HepG2 (cell line): ENCODE measurements around the gene SEC14L6. TPM values are rescaled to one million over a fixed set of nuclear protein-coding genes. Genes with fewer than 3 reads are reported as not detected.

Experiments
- CBX5 ChIP-seq: sonication (generic); formaldehyde crosslinking; IDR thresholded peaks from 2 replicates; pipeline ENCODE4 v1.4.0; 2020; ENCODE audit warnings: missing genetic modification reagents, borderline replicate concordance
- ERF ChIP-seq: IDR thresholded peaks from 2 replicates; pipeline ENCODE4 v1.6.1; 2018; ENCODE audit warnings: missing biosample characterization, missing genetic modification reagents
- ESRRA ChIP-seq: sonication (generic); formaldehyde crosslinking; IDR thresholded peaks from 2 replicates; pipeline ENCODE4 v1.5.1; 2020; ENCODE audit warnings: mild to moderate bottlenecking, low read depth, missing genetic modification reagents
- GABPA ChIP-seq, 2 experiments: IDR thresholded peaks; 2 replicates each; pipeline ENCODE4 v1.6.1; 2011 to 2016; ENCODE audit warnings: low read depth in 2 of 2, low read length in 1 of 2, missing biosample characterization in 1 of 2, missing genetic modification characterization in 1 of 2
- ISX ChIP-seq: sonication (generic); formaldehyde crosslinking; conservative IDR thresholded peaks from 2 replicates; pipeline ENCODE4 v1.5.0; 2020; ENCODE audit warnings: missing genetic modification reagents
- KDM4B ChIP-seq: sonication (generic); formaldehyde crosslinking; IDR thresholded peaks from 2 replicates; pipeline ENCODE4 v1.4.0; 2020; ENCODE audit warnings: missing genetic modification reagents
- MEIS1 ChIP-seq: sonication (generic); formaldehyde crosslinking; IDR thresholded peaks from 2 replicates; pipeline ENCODE4 v1.9.0; 2021; ENCODE audit warnings: mild to moderate bottlenecking, missing genetic modification reagents, moderate library complexity, borderline replicate concordance
- NPAS2 ChIP-seq: sonication (generic); formaldehyde crosslinking; IDR thresholded peaks from 2 replicates; pipeline ENCODE4 v1.8.0; 2022; ENCODE audit warnings: mild to moderate bottlenecking, missing genetic modification reagents, borderline replicate concordance
- SOX6 ChIP-seq, 2 experiments: fragments of 450-650 bp in 1 of 2; sonication (generic) in 1 of 2; formaldehyde crosslinking in 1 of 2; IDR thresholded peaks; 2 replicates each; pipeline versions ENCODE4 v1.4.0 to v1.6.1; 2017 to 2020; ENCODE audit warnings: antibody characterized with exemption in 1 of 2, mild to moderate bottlenecking in 1 of 2, missing genetic modification reagents in 1 of 2
- ZBTB46 ChIP-seq: sonication (generic); formaldehyde crosslinking; IDR thresholded peaks from 2 replicates; pipeline ENCODE4 v1.4.0; 2020; ENCODE audit warnings: mild to moderate bottlenecking, missing genetic modification reagents, borderline replicate concordance
- ZNF143 ChIP-seq: sonication (generic); formaldehyde crosslinking; IDR thresholded peaks from 2 replicates; pipeline ENCODE4 v1.4.0; 2020; ENCODE audit warnings: missing genetic modification reagents
- ZNF33B ChIP-seq: sonication (generic); formaldehyde crosslinking; IDR thresholded peaks from 2 replicates; pipeline ENCODE4 v1.5.1; 2020; ENCODE audit warnings: mild to moderate bottlenecking, missing genetic modification reagents
- ZNF510 ChIP-seq: sonication (generic); formaldehyde crosslinking; IDR thresholded peaks from 2 replicates; pipeline ENCODE4 v1.4.0; 2020; ENCODE audit warnings: low read depth, mild to moderate bottlenecking, missing genetic modification reagents
- polyA plus RNA-seq, 8 experiments: library from polyadenylated mRNA; depleted of rRNA in 3 of 8; stranded (reverse) in 7 of 8; unstranded in 1 of 8; fragments of >200 nt; fragmentation: Illumina TruSeq in 4 of 8; extraction: Trizol in 4 of 8; gene quantifications; 2 replicates each; pipeline versions ENCODE4 v1.2.1 to v1.2.3, GENCODE V29; 2011 to 2016; ENCODE audit warnings: low read depth in 4 of 8, missing spikeins in 1 of 8, mixed read lengths in 1 of 8; ENCODE audit not compliant: insufficient read depth in 1 of 8
- total RNA-seq, 5 experiments: library from RNA; depleted of rRNA; stranded (reverse); fragments of >200 nt; fragmentation: Illumina TruSeq; extraction: Trizol; gene quantifications; 2 replicates each; pipeline ENCODE4 v1.2.3, GENCODE V29; 2016; ENCODE audit warnings: low read depth in 1 of 5
- TF ChIP-seq, protein P1 (sequence below): IDR thresholded peaks from 2 replicates; pipeline ENCODE4 v1.4.0; 2020; ENCODE audit warnings: mild to moderate bottlenecking, missing genetic modification reagents
- TF ChIP-seq, protein P2 (sequence below): sonication (generic); formaldehyde crosslinking; conservative IDR thresholded peaks from 2 replicates; pipeline ENCODE4 v1.4.0; 2020; ENCODE audit warnings: mild to moderate bottlenecking, missing genetic modification reagents, moderate library complexity
- TF ChIP-seq, protein P3 (sequence below): sonication (generic); formaldehyde crosslinking; conservative IDR thresholded peaks from 2 replicates; pipeline ENCODE4 v1.4.0; 2020; ENCODE audit warnings: missing genetic modification reagents

SEC14L6 gene
- total and polyA plus RNA-seq, 2 of the 13 experiments (the other 11 are each of a cell fraction or from before 2014, with no cell fraction given) = 0.09 to 9.3 TPM

- TF ChIP-seq ZNF33B (CRISPR knock-in tag) (peak; percentile 52; the same call in 1 of the 2 replicates), ZNF143 (CRISPR knock-in tag) (peak; percentile 99), ZBTB46 (no peak), MEIS1 (CRISPR knock-in tag) (no peak), ISX (no peak), NPAS2 (CRISPR knock-in tag) (no peak), ERF (CRISPR knock-in tag) (0 out of 2 replicates have a peak, but pooled peaks have one; percentile 19), ZNF510 (CRISPR knock-in tag) (0 out of 2 replicates have a peak, but pooled peaks have one; percentile 48), SOX6 (IDR thresholded peaks at IDR 0.05) (no peak), SOX6 (CRISPR knock-in tag; IDR thresholded peaks at IDR 0.05) (peak; percentile 65), KDM4B (CRISPR knock-in tag) (no peak), CBX5 (CRISPR knock-in tag) (peak; percentile 56; the same call in 1 of the 2 replicates), GABPA (IDR thresholded peaks at IDR 0.05; ENCODE audit: low read depth, low read length) (peak; percentile 56), GABPA (CRISPR knock-in tag; IDR thresholded peaks at IDR 0.05; ENCODE audit: low read depth) (peak; percentile 88), ESRRA (peak; percentile 27; the same call in 1 of the 2 replicates)
- TF ChIP-seq, protein P1, sequence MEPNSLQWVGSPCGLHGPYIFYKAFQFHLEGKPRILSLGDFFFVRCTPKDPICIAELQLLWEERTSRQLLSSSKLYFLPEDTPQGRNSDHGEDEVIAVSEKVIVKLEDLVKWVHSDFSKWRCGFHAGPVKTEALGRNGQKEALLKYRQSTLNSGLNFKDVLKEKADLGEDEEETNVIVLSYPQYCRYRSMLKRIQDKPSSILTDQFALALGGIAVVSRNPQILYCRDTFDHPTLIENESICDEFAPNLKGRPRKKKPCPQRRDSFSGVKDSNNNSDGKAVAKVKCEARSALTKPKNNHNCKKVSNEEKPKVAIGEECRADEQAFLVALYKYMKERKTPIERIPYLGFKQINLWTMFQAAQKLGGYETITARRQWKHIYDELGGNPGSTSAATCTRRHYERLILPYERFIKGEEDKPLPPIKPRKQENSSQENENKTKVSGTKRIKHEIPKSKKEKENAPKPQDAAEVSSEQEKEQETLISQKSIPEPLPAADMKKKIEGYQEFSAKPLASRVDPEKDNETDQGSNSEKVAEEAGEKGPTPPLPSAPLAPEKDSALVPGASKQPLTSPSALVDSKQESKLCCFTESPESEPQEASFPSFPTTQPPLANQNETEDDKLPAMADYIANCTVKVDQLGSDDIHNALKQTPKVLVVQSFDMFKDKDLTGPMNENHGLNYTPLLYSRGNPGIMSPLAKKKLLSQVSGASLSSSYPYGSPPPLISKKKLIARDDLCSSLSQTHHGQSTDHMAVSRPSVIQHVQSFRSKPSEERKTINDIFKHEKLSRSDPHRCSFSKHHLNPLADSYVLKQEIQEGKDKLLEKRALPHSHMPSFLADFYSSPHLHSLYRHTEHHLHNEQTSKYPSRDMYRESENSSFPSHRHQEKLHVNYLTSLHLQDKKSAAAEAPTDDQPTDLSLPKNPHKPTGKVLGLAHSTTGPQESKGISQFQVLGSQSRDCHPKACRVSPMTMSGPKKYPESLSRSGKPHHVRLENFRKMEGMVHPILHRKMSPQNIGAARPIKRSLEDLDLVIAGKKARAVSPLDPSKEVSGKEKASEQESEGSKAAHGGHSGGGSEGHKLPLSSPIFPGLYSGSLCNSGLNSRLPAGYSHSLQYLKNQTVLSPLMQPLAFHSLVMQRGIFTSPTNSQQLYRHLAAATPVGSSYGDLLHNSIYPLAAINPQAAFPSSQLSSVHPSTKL (CRISPR knock-in tag) = peak; percentile 31; the same call in 1 of the 2 replicates
- TF ChIP-seq, protein P2, sequence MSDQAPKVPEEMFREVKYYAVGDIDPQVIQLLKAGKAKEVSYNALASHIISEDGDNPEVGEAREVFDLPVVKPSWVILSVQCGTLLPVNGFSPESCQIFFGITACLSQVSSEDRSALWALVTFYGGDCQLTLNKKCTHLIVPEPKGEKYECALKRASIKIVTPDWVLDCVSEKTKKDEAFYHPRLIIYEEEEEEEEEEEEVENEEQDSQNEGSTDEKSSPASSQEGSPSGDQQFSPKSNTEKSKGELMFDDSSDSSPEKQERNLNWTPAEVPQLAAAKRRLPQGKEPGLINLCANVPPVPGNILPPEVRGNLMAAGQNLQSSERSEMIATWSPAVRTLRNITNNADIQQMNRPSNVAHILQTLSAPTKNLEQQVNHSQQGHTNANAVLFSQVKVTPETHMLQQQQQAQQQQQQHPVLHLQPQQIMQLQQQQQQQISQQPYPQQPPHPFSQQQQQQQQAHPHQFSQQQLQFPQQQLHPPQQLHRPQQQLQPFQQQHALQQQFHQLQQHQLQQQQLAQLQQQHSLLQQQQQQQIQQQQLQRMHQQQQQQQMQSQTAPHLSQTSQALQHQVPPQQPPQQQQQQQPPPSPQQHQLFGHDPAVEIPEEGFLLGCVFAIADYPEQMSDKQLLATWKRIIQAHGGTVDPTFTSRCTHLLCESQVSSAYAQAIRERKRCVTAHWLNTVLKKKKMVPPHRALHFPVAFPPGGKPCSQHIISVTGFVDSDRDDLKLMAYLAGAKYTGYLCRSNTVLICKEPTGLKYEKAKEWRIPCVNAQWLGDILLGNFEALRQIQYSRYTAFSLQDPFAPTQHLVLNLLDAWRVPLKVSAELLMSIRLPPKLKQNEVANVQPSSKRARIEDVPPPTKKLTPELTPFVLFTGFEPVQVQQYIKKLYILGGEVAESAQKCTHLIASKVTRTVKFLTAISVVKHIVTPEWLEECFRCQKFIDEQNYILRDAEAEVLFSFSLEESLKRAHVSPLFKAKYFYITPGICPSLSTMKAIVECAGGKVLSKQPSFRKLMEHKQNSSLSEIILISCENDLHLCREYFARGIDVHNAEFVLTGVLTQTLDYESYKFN (CRISPR knock-in tag) = 0 out of 2 replicates have a peak, but pooled peaks have one; percentile 25
- TF ChIP-seq, protein P3, sequence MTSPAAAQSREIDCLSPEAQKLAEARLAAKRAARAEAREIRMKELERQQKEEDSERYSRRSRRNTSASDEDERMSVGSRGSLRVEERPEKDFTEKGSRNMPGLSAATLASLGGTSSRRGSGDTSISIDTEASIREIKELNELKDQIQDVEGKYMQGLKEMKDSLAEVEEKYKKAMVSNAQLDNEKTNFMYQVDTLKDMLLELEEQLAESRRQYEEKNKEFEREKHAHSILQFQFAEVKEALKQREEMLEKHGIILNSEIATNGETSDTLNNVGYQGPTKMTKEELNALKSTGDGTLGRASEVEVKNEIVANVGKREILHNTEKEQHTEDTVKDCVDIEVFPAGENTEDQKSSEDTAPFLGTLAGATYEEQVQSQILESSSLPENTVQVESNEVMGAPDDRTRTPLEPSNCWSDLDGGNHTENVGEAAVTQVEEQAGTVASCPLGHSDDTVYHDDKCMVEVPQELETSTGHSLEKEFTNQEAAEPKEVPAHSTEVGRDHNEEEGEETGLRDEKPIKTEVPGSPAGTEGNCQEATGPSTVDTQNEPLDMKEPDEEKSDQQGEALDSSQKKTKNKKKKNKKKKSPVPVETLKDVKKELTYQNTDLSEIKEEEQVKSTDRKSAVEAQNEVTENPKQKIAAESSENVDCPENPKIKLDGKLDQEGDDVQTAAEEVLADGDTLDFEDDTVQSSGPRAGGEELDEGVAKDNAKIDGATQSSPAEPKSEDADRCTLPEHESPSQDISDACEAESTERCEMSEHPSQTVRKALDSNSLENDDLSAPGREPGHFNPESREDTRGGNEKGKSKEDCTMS (CRISPR knock-in tag) = no peak
Measured at GRCh38 chr22:30591588-30592359, 45.2 kb upstream of the SEC14L6 start, which contains the start of gene PES1 (continued).
